ENCODE data around the gene AOC1.
A peak's percentile ranks its signal among the peaks of the same experiment; 100 is the strongest.

DNA sequence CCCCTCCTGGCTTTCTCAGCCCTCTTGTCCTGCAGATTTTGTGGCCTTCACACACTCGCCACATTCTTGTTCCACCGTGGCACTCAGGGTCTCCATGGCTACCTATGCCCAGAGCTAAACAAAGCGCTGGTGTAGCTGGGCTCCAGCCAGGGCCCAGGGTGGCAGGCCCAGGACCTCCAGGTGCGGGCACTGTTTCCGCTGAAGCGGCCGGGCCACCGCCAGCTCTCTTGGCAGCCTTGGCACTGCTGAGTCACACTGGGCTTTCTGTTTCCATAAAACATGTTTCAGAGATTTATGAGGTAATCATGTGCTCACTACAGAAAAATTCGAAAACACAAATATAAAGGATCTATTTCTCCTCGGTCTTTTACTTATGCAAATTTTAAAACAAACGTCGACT lies 51.3 kb downstream of the AOC1 start:
- TF ChIP-seq, protein P1, sequence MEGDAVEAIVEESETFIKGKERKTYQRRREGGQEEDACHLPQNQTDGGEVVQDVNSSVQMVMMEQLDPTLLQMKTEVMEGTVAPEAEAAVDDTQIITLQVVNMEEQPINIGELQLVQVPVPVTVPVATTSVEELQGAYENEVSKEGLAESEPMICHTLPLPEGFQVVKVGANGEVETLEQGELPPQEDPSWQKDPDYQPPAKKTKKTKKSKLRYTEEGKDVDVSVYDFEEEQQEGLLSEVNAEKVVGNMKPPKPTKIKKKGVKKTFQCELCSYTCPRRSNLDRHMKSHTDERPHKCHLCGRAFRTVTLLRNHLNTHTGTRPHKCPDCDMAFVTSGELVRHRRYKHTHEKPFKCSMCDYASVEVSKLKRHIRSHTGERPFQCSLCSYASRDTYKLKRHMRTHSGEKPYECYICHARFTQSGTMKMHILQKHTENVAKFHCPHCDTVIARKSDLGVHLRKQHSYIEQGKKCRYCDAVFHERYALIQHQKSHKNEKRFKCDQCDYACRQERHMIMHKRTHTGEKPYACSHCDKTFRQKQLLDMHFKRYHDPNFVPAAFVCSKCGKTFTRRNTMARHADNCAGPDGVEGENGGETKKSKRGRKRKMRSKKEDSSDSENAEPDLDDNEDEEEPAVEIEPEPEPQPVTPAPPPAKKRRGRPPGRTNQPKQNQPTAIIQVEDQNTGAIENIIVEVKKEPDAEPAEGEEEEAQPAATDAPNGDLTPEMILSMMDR (IDR thresholded peaks at IDR 0.05), result no peak
- TF ChIP-seq POLR2AphosphoS5 (IDR thresholded peaks at IDR 0.05) (peak; percentile 30 to 36), EP300 (IDR thresholded peaks at IDR 0.05) (no peak), POLR2A (IDR thresholded peaks at IDR 0.05; ENCODE audit: low read depth) (no peak)
